SK-N-SH treated with all-trans-retinoic acid at 6 μM for 48 hours (cell line): Measurements from ENCODE around the gene ARMC7.

ENCODE experiments used
- ZNF70 ChIP-seq: fragments of 450-650 bp; formaldehyde crosslinking; IDR thresholded peaks from 2 replicates; pipeline ENCODE4 v1.5.0; 2020; ENCODE audit warnings: mild to moderate bottlenecking, moderate library complexity
- TF ChIP-seq, protein P1 (sequence below): fragments of 250-450 bp; sonication (Bioruptor Pico); IDR thresholded peaks from 2 replicates; pipeline ENCODE4 v1.5.1; 2020; ENCODE audit warnings: low read depth, mild to moderate bottlenecking, moderate library complexity

DNA sequence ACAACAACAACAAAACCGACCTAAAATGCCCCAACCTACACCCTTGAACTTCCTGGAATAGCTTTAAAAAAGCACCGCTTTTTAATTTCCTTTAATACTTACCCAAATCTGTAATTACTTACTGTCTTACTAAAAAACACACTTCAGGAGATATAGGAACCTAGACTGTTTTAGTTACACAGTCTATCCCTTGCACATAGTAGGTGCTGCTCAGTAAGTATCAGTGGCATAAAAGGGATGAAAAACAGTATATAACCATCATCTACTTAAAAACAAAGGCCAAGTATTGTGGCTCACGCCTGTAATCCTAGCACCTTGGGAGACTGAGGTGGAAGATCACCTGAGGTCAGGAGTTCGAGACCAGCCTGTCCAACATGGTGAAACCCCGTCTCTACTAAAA, 66.9 kb downstream of the ARMC7 start:
- TF ChIP-seq, protein P1, sequence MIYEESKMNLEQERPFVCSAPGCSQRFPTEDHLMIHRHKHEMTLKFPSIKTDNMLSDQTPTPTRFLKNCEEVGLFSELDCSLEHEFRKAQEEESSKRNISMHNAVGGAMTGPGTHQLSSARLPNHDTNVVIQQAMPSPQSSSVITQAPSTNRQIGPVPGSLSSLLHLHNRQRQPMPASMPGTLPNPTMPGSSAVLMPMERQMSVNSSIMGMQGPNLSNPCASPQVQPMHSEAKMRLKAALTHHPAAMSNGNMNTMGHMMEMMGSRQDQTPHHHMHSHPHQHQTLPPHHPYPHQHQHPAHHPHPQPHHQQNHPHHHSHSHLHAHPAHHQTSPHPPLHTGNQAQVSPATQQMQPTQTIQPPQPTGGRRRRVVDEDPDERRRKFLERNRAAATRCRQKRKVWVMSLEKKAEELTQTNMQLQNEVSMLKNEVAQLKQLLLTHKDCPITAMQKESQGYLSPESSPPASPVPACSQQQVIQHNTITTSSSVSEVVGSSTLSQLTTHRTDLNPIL (CRISPR knock-in tag): no peak
- no peak for TF ChIP-seq ZNF70 (CRISPR knock-in tag)
